Neural progenitor cell (in vitro differentiated cells): ENCODE measurements around the gene HCFC1.

ENCODE experiments used
- EZH2 ChIP-seq: fragments of 200-600 bp; sonication (generic); IDR thresholded peaks from 2 replicates; pipeline ENCODE4 v1.6.1; 2017; ENCODE audit warnings: antibody characterized with exemption, mild to moderate bottlenecking, moderate library complexity
- EZH2phosphoT487 ChIP-seq: fragments of 200-600 bp; sonication (generic); IDR thresholded peaks from 2 replicates; pipeline ENCODE4 v1.6.1; 2017; ENCODE audit warnings: antibody characterized with exemption
- TF ChIP-seq, protein P1 (sequence below): fragments of 200-600 bp; sonication (generic); IDR thresholded peaks from 2 replicates; pipeline ENCODE4 v1.5.1; 2017; ENCODE audit warnings: antibody characterized with exemption, mild to moderate bottlenecking

DNA sequence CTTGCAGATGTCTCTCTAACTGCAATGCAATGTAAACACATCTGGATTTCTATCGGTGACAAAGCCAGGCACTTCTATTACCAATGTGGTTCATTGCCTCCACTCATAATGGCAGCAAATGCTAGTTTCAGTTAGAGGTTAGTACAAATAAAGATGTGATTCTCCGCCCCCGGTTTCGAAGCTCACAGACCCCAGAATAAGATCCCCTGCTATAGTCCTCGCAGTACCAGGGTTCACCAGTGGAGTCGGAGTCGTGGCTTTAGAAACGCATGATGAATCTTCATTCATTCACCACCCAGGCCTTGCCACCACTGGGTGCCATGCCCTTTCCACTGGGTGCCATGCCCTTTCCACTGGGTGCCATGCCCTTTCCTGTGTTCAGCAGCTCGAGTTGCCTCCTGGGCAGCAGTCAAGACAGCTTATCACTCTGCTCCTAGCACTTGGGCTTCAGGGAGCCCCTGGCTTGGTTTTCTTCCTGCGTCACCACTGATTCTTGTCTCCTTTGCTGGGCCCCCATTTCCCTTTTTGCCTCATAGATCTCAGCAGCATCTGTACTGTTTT is 33.3 kb downstream of the HCFC1 start:
- TF ChIP-seq EZH2 (no peak), EZH2phosphoT487 (no peak)
- TF ChIP-seq, protein P1, sequence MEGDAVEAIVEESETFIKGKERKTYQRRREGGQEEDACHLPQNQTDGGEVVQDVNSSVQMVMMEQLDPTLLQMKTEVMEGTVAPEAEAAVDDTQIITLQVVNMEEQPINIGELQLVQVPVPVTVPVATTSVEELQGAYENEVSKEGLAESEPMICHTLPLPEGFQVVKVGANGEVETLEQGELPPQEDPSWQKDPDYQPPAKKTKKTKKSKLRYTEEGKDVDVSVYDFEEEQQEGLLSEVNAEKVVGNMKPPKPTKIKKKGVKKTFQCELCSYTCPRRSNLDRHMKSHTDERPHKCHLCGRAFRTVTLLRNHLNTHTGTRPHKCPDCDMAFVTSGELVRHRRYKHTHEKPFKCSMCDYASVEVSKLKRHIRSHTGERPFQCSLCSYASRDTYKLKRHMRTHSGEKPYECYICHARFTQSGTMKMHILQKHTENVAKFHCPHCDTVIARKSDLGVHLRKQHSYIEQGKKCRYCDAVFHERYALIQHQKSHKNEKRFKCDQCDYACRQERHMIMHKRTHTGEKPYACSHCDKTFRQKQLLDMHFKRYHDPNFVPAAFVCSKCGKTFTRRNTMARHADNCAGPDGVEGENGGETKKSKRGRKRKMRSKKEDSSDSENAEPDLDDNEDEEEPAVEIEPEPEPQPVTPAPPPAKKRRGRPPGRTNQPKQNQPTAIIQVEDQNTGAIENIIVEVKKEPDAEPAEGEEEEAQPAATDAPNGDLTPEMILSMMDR, result no peak
